ENCODE measurements around the gene ARHGAP33. TPM values are rescaled to one million over a fixed set of nuclear protein-coding genes. Genes with fewer than 3 reads are reported as not detected.

The ARHGAP33 gene
- total and polyA plus RNA-seq, 2 of the 8 experiments (the other 6 are each of a cell fraction or from before 2014, with no cell fraction given) = 6.5 to 25.2 TPM

- Histone ChIP-seq H3K27me3 (replicated peaks in 1 of 4; ENCODE audit: control insufficient read depth in 3 of 4, extremely low read depth in 1 of 4, insufficient read depth in 3 of 4, low read length in 3 of 4) (peaks cover 0 to 11% (median 10%) of the 10 kb centered on the region in 4 experiments; a peak in 6 of 7 replicates), H3K79me1 (ENCODE audit: low read depth, low read length) (no peaks in the 10 kb centered on the region), H2BK20ac (ENCODE audit: low read length) (no peak overlapping the region), H3K14ac (ENCODE audit: insufficient read length) (no peak overlapping the region), H3K9me3 (ENCODE audit: insufficient read depth in 2 of 2, low read depth in 1 of 2, low read length in 1 of 2) (no peaks in the 10 kb centered on the region), H4K5ac (ENCODE audit: insufficient read length, low read depth, low read length) (no peak overlapping the region), H3K36me3 (ENCODE audit: control insufficient read depth in 2 of 4, insufficient read depth in 4 of 4, low read length in 3 of 4) (no peaks in the 10 kb centered on the region), H2BK120ac (replicated peaks; ENCODE audit: low read depth, low read length) (no peak overlapping the region), H4K8ac (ENCODE audit: extremely low read depth, insufficient read depth, low read length) (no peak overlapping the region), H2BK15ac (ENCODE audit: low read length) (no peak overlapping the region), H2AFZ (ENCODE audit: low read length) (no peak overlapping the region), H3K56ac (replicated peaks; ENCODE audit: insufficient read length, low read depth, low read length) (no peak overlapping the region), H3K4me3 (ENCODE audit: extremely low read depth in 1 of 4, insufficient read depth in 2 of 4, low read depth in 3 of 4, low read length in 4 of 4) (no peak overlapping the region), H2BK12ac (ENCODE audit: low read depth, low read length) (no peak overlapping the region), H3K4me1 (replicated peaks in 1 of 4; ENCODE audit: control insufficient read depth in 3 of 4, insufficient read depth in 4 of 4, low read length in 3 of 4) (peaks cover 0 to 5% (median 4%) of the 10 kb centered on the region in 4 experiments; a peak in 5 of 7 replicates), H4K91ac (replicated peaks; ENCODE audit: insufficient read length, low read length) (no peak overlapping the region), H3K23ac (ENCODE audit: insufficient read length) (no peak overlapping the region), H3K4me2 (ENCODE audit: insufficient read depth in 1 of 2, low read depth in 2 of 2, low read length in 2 of 2) (no peak overlapping the region), H3K27ac (ENCODE audit: low read depth, low read length) (no peak overlapping the region), H2AK5ac (ENCODE audit: low read depth, low read length) (no peak overlapping the region), H3K18ac (ENCODE audit: extremely low read depth, low read length) (no peak overlapping the region), H2BK5ac (ENCODE audit: low read depth, low read length) (no peak overlapping the region), H3K9ac (replicated peaks in 1 of 4; ENCODE audit: extremely low read depth in 1 of 4, low read depth in 3 of 4, low read length in 3 of 4) (no peak overlapping the region), H3K79me2 (ENCODE audit: control insufficient read depth in 1 of 2, insufficient read depth in 2 of 2, low read length in 2 of 2) (no peaks in the 10 kb centered on the region), H4K20me1 (replicated peaks in 1 of 2; ENCODE audit: control insufficient read depth in 1 of 2, insufficient read depth in 2 of 2, low read length in 2 of 2) (no peaks in the 10 kb centered on the region), H3K23me2 (ENCODE audit: low read depth, low read length) (peaks cover 10% of the 10 kb centered on the region; the same call in 1 of the 2 replicates), H3K4ac (replicated peaks; ENCODE audit: insufficient read length, low read depth, low read length) (no peak overlapping the region)
- DNase-seq (ENCODE audit: low read depth in 1 of 2, low spot score in 2 of 2) (no peak), FAIRE-seq (no peak)
- POLR2A ChIA-PET (ENCODE audit: partially characterized antibody) = interaction anchor here (1.4 to 1.9 kb wide), 2 partner anchors 14 to 68 kb away, joined by 3 to 5 read pairs; no protein-coding TSS in a partner anchor
- CTCF ChIA-PET (ENCODE audit: partially characterized antibody) = interaction anchor here (0.6 kb wide), 3 partner anchors 11 to 313 kb away, joined by 3 to 4 read pairs (median 3); no protein-coding TSS in a partner anchor
- WGBS, 2 experiments (ENCODE audit: extremely low coverage in 1 of 2, insufficient coverage in 1 of 2, insufficient read length in 1 of 2, insufficient replicate concordance in 2 of 2, low coverage in 1 of 2, low lambda C conversion rate in 2 of 2, missing lambda C conversion rate in 1 of 2) = 84% methylated on average over 3 of the region's 3 CpGs; no CpG with 5 or more reads in 1 of the 2 experiments
- no peak for TF ChIP-seq ZNF274 (IDR thresholded peaks at IDR 0.05; ENCODE audit: borderline replicate concordance, extremely low read depth, low read length)
- TF ChIP-seq ASH2L (IDR thresholded peaks at IDR 0.05; ENCODE audit: low read length) = no peak
- TF ChIP-seq CTBP2 (IDR thresholded peaks at IDR 0.05; ENCODE audit: borderline replicate concordance, insufficient read depth, insufficient read length, low read length) = no peak
- no peak for TF ChIP-seq PHF8 (conservative IDR thresholded peaks at IDR 0.05; ENCODE audit: low read depth, low read length)
- TF ChIP-seq CTCF (IDR thresholded peaks at IDR 0.05; ENCODE audit: control extremely low read depth in 1 of 3, insufficient read depth in 1 of 3, low read depth in 1 of 3, low read length in 3 of 3) = no peak
- no peak for TF ChIP-seq EZH2 (IDR thresholded peaks at IDR 0.05; ENCODE audit: low read depth, low read length, severe bottlenecking)
- TF ChIP-seq TBP (IDR thresholded peaks at IDR 0.05; ENCODE audit: low read depth, low read length) = no peak
- no peak for TF ChIP-seq HDAC2 (IDR thresholded peaks at IDR 0.05; ENCODE audit: borderline replicate concordance in 1 of 2, low read depth in 2 of 2, low read length in 2 of 2)
- TF ChIP-seq RXRA (IDR thresholded peaks at IDR 0.05; ENCODE audit: insufficient read depth, low read depth, low read length) = no peak
Observed at GRCh38 chr19:35801828-35802227, 26.5 kb downstream of the ARHGAP33 start.
